HL-60/S4 treated with retinoic acid at 250 ng/mL for 4 days and 3 days (cell line): ENCODE data around the gene KRTAP12-2.
"Not testable (repeated sequence)": the region's sequence is repeated elsewhere in the genome, so short reads cannot be mapped to it uniquely, and the experiment has no call there.

Source experiments
- in situ Hi-C: fragments of 300-500 bp; cut with MboI; formaldehyde crosslinking; loops from 2 replicates; pipeline ENCODE4 v1.7.0; 2022; ENCODE audit warnings: low sequenced_read_pairs

Gene KRTAP12-2

DNA sequence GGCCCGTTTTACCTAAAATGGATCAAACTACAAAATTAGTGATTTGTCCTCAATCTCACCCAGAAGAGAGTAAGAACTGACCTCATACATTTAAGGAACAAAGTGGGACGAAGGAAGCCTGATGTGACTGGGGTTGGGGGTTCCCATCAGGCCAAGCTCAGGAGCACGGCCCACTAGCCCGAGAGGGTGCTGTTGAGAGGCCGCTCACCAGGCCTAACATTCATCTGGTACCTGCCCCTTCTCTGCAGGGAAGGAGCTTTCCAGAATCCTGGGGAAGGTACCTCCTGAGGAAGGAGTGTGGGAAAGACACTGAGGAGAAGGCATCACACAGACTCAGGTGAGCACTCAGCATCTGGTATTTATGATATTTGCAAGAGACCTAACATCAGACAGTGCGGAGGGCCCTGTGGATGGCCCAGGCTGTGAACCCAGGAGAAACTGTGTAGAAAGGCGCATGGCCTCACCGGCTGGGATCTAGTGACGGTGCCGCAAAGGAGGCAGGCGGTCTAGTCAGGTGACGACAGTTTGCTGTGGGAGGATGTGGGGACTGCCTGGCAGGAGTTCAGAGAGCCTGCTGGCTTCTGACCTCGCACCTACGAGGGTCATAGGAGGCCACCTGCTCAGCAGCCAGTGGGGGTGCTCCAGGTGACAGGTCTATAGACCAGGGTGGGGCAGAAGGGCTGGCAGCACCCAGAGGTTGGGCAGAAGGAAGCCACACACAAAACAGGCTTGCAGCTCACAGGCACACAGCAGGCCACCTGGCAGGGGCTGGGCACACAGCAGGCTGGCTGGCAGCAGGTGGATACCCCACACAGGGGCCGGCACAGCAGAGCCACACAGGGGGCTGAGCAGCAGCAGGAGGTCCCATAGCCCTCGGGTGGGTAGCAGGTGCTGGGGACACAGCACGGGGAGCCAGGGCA is 12.8 kb downstream of the KRTAP12-2 start:
- in situ Hi-C loops: no loop called here

DNA sequence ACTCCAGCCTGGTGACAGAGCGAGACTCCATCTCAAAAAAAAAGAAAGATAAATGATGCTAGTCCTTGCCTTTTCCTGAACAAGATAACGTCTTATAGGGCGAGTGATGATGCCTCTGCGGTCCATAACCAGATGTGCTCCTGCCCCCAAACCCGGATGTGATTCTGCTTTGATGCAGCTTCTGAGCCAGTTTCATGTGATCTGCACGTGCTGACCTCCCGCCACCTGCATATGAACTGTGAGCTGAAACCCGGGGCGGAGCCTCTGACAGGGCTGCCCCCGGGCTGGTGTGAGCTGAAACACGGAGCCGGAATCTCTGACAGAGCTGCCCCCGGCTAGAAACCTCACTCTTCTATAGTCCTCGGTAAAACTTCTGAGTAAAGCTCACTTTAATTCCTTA is 13.6 kb downstream of the KRTAP12-2 start:
- in situ Hi-C loops: no loop called here

DNA sequence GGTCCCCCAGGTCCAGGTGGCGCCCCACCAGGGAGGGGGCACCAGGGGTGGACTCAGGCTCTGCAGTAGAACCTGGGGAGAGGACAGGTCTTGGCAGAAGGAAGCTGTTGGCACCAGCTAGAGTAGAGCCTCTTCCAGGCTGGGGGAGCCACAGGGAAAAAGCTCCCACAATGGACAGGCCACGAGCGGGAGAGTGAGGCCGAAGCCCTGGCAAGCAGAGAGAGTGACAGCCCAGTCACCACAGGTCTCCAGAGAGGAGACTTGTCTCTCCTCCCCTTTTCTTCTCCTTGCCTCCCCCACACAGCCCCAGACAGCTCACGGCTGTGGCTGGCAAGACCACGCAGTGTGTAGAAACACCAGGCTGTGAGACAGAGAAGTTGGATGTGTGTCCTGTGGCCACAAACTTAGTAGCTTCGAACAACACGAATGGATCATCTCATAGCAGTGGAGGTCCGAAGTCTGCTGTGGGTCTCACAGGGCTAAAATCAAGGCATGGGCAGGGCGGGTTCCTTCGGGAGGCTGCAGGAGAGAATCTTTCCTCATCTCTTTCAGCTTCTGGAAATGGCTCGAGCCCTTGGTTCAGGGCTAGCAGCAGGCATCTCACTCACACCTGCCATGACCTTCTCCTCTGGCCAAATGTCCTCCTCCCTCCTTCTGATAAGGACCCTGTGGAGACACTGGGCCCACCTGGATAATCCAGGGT is 15.6 kb downstream of the KRTAP12-2 start:
- in situ Hi-C loops: no loop called here

GRCh38 chr21:44650265-44650972 is 16.3 kb downstream of the KRTAP12-2 start:
- in situ Hi-C loops: no loop called here

GRCh38 chr21:44649521-44650100 is 17.1 kb downstream of the KRTAP12-2 start:
- in situ Hi-C loops: no loop called here

DNA sequence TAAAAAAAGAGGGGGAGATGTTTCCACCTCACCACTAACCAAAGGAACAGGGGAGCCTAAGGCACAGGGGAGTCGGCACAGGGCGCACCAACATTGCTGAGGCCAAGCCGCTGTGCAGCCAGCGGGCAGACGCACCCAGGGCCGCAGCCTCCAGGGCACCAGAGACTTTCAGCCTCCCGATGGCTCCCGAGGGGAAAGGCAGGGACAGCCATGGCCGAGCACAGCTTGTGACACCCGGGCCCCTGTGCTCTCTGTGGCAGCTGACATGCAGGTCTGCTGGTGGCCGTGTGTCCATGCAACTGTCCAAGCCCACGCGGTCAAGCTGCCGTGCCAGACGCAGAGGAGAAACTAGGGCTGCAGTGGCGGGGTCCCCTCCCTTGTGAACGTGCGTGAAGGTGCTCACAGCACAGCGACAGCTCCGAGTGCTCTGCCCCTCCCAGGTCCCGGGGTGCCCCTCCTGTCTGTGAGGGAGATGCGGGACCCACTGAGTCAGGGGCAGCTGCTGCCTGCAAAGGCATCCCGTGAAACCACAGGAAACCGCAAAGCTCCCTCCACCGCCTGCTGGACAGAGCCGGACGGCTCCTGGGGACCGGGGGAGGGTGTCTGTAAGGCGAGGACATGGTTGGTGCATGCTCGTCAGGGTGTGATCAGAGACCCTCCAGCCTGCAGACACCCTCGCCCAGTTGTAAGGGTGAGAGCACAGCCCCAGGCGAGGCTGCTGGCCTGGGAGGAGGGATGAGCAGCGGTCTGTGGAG is 18.0 kb downstream of the KRTAP12-2 start:
- in situ Hi-C loops: no loop called here

DNA sequence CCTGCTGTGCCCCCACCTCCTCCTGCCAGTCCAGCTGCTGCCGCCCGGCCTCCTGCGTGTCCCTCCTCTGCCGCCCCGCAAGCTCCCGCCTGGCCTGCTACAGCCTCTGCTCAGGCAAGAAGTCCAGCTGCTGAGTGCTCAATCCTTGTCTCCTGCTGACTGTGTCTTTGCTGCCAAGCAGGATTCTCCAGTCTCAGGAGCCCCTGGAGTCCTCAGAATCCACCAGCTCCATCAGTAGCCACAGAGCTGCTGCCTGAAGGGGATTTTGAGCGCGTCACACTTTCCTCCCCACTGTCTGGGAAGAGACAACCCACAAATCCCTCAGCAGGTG is 19.5 kb downstream of the KRTAP12-2 start:
- in situ Hi-C loops: no loop called here

DNA sequence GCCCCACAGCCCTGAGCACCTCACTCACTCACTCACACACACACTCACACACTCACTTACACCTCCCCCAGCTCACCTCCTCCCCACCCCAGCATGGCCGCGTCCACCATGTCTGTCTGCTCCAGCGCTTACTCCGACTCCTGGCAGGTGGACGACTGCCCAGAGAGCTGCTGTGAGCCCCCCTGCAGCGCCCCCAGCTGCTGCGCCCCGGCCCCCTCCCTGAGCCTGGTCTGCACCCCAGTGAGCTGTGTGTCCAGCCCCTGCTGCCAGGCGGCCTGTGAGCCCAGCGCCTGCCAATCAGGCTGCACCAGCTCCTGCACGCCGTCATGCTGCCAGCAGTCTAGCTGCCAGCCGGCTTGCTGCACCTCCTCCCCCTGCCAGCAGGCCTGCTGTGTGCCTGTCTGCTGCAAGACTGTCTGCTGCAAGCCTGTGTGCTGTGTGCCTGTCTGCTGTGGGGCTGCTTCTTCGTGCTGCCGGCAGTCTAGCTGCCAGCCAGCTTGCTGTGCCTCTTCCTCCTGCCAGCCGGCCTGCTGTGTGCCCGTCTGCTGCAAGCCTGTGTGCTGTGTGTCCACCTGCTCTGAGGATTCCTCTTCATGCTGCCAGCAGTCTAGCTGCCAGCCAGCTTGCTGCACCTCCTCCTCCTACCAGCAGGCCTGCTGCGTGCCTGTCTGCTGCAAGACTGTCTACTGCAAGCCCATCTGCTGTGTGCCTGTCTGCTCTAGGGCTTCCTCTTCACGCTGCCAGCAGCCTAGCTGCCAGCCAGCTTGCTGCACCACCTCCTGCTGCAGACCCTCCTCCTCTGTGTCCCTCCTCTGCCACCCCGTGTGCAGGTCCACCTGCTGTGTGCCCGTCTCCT is 20.1 kb downstream of the KRTAP12-2 start, which contains the start of gene KRTAP10-11:
Gene KRTAP10-11, plus strand, starts transcription at position 49 of the 856 bp plus-strand sequence. Its CDS starts 45 bp downstream, at position 94.
- in situ Hi-C loops: not testable (repeated sequence)

- in situ Hi-C loops: no loop called here
Measured at GRCh38 chr21:44644878-44645277, 21.8 kb downstream of the KRTAP12-2 start.

GRCh38 chr21:44643741-44644310 is 22.9 kb downstream of the KRTAP12-2 start:
- in situ Hi-C loops: no loop called here

DNA sequence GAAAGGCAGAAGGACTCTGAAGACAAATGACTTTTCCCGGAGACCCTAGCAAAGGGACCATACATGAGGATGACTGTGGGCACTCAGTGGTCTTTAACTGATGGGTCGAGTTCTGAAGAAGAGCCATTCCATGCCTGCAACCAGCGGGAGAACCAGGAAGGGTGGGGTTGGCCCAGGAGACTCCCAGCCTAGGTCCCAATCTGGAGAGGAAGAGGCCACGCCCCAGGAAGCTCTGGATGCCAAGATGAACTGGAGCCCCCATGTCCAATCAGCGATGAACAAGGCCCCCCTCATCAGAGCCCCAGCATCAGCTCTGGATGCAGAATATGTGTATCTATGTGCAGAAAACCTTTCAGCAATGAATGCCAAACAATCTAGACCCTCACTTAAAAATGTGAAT is 26.0 kb downstream of the KRTAP12-2 start:
- in situ Hi-C loops: no loop called here

- in situ Hi-C loops: no loop called here
Measured at GRCh38 chr21:44639331-44639655, 27.4 kb downstream of the KRTAP12-2 start.

- in situ Hi-C loops: not testable (repeated sequence)
Measured at GRCh38 chr21:44638506-44639330, 28.0 kb downstream of the KRTAP12-2 start.

DNA sequence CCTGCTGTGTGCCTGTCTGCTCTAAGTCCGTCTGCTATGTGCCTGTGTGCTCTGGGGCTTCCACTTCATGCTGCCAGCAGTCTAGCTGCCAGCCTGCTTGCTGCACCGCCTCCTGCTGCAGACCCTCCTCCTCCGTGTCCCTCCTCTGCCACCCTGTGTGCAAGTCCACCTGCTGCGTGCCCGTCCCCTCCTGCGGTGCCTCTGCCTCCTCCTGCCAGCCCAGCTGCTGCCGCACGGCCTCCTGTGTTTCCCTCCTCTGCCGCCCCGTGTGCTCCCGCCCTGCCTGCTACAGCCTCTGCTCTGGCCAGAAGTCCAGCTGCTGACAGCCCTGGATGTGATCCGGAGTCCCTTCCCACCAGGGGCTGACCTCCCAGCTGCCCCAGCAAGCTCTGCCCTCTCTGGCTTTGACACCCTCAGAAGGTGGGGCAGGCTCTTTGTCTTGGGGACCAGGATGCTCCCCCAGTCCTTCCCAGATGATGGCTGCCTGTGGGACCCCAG is 28.8 kb downstream of the KRTAP12-2 start:
- in situ Hi-C loops: not testable (repeated sequence)

DNA sequence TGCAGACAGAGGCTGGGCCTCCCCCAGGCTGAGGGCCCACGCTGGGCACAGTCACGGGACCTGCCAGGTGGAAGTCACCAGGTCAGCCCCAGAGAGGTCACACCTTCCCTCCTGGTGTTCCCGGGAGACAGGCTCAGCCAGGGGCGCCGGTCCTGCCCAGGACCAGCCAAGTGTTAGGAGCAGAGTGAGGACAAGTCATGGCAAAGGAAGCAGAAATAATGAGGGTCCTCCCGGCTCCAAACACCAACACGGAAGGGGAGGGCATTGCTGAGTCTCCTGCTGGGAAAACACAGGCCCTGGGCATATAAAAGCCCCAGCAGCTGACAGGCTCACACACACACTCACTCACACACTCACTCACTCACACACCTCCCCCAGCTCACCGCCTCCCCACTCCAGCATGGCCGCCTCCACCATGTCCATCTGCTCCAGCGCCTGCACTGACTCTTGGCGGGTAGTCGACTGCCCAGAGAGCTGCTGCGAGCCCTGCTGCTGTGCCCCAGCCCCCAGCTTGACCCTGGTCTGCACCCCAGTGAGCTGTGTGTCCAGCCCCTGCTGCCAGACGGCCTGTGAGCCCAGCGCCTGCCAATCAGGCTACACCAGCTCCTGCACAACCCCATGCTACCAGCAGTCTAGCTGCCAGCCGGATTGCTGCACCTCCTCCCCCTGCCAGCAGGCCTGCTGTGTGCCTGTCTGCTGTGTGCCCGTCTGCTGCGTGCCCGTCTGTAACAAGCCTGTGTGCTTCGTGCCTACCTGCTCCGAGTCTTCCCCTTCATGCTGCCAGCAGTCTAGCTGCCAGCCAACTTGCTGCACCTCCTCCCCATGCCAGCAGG is 29.5 kb downstream of the KRTAP12-2 start, which contains the start of gene KRTAP10-10:
Gene KRTAP10-10, plus strand, starts transcription at position 339 of the 833 bp plus-strand sequence. Its CDS starts 62 bp downstream, at position 401.
- in situ Hi-C loops: no loop called here

- in situ Hi-C loops: no loop called here
Measured at GRCh38 chr21:44636209-44637017, 30.3 kb downstream of the KRTAP12-2 start.
